Eye (tissue), 1 donor: ENCODE data around the gene DLGAP4.
"Not testable (repeated sequence)": the region's sequence is repeated elsewhere in the genome, so short reads cannot be mapped to it uniquely, and the experiment has no call there.

ENCODE experiments used
- DNase-seq: peaks from one replicate; pipeline ENCODE4 v3.0.0-alpha.2; 2015

The DLGAP4 gene

DNA sequence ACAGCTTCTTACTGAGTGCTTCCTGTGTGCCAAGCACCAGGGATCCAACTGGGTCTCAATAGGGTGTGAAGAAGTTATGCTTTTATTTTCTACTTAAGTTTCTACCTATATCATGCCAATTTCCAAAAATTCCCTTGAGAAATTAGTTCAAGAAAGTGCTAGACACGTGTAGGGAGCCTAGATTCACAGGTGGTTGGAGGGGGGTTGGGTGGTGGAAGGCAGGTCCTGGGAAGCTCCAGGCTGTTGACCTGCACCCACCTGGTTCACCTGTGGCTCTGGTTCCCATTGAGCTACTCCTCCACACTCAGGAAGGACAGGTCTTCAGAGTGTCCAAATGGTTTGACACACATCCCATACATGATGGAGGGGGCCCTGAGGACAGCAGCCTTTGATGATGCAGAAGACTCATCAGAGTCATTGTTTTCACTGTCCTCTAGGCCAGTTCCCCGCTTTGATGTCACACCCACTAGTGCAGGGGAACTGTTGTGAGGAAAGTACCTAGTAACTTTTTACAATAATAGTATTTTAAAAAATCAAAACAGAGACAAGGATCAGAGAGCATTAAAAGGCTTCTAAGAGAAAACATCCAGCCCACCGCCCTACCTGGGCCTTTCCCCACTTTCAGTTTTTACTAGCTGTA is 195.3 kb downstream of the DLGAP4 start:
- DNase-seq: no peak

- DNase-seq: no peak
Measured at GRCh38 chr20:36504295-36504694, 198.2 kb downstream of the DLGAP4 start.

- no peak for DNase-seq
Measured at GRCh38 chr20:36506253-36506652, 200.1 kb downstream of the DLGAP4 start.

- DNase-seq: no peak
Measured at GRCh38 chr20:36507746-36508145, 201.6 kb downstream of the DLGAP4 start.

- no peak for DNase-seq
Measured at GRCh38 chr20:36519012-36519719, 213.0 kb downstream of the DLGAP4 start.

DNA sequence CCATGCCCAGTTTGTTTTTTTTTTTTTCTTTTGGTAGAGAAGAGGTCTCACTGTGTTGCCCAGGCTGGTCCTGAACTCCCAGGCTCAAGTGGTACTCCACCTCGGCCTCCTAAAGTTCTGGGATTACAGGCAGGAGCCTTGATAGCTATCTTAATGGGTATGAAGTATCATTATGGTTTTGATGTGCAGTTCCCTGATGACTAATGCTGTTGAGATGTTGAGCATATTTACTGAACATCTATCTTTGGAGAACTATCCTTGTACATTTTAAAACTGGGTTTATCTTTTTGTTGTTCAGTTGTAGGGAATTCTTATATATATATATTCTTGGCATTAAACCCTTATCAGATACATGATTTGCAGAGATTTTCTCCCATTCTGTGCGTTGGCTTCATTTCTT is 213.8 kb downstream of the DLGAP4 start:
- no peak for DNase-seq

DNA sequence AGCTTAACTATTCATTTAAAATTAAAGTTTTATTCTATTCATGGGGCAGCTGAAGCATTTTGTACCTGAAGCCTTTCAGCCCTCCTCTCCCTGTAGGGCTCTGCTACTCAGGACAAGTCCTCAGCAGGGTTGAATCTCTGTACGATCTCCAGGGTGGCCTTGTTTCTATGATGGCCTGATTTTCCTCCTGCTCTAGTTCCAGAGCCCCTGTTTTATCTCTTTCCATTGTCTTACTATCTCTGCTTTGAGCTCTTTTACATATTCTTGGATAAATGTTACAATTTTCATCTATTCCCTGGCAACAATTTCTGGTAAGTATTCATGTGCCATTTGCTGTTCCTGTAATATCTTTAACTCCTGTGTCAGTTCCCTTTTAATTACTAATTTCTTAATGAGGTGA is 215.4 kb downstream of the DLGAP4 start:
- DNase-seq: no peak

DNA sequence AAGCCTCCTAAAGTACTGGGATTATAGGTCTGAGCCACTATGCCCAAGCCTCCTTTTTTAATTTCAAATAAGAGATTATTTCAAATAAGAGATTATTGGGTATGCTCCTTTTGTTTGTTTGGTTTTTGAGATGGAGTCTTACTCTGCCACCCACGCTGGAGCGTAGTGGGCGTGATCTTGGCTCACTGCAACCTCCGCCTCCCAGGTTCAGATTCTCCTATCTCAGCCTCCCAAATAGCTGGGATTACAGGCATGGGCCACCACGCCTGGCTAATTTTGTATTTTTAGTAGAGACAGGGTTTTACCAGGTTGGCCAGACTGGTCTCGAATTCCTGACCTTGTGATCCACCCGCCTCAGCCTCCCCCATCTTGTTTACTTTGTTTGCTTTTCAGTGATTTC is 216.3 kb downstream of the DLGAP4 start:
- DNase-seq: not testable (repeated sequence)

GRCh38 chr20:36523341-36523740 is 217.2 kb downstream of the DLGAP4 start:
- DNase-seq: no peak

- no peak for DNase-seq
Measured at GRCh38 chr20:36525620-36526365, 219.7 kb downstream of the DLGAP4 start.

DNA sequence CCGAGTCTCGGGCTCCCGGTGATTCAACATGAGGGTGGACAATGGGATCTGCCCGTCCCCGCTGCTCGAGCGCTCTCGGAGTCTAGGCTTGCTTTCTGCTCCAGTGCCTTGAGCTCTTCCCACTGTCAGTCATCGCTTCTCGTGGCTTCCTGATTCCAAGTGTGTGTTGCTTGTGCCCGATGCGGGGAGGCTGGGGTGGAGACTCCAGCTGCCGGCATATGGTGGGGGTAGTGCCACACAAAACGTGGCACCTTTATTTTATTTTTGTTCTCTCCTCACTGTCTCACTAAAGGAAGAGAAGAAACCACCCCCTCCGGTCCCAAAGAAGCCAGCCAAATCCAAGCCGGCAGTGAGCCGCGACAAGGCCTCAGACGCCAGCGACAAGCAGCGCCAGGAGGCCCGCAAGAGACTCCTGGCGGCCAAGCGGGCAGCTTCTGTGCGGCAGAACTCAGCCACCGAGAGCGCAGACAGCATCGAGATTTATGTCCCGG is 220.4 kb downstream of the DLGAP4 start:
- DNase-seq: peak; percentile 53

DNA sequence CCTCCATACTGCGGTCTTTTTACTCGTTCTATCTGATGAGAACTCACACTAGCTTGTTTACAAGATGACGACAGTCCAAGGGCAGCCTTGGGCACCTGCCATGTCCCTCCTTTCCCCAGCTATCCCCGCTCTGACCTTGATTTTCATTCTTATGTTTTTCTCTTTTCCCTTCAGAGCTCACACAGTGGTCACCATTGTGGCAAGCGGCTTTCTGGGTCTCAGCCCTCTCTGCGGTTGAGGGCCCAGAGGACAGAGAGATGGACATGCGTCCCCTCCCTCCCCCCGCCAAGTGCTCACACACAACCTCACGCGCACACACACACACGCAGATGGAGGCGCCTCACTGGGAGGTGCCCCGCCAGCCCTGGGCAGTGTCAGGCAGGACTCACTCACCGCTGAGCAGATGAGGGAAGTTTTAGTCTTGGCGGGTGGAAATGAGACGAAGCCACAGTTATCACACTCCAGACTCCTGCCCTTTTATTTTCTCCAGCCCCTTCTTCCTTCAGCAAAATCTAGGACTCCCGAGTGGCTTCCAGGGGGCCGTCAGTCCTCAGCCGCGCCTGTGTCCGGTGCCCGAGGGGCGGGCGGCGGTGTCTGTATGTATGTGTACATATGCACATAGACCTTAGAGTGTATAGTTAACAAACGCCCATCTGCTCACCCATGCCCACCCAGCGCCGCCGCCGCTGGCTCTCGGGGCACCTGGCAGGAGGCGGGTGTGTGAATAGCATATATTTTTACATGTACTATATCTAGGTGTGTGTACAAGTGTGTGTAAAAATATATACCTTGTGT is 221.4 kb downstream of the DLGAP4 start:
- no peak for DNase-seq

- DNase-seq: no peak
Measured at GRCh38 chr20:36528176-36528874, 222.2 kb downstream of the DLGAP4 start.

GRCh38 chr20:36528875-36529417 is 222.8 kb downstream of the DLGAP4 start:
- peak; percentile 60 for DNase-seq

DNA sequence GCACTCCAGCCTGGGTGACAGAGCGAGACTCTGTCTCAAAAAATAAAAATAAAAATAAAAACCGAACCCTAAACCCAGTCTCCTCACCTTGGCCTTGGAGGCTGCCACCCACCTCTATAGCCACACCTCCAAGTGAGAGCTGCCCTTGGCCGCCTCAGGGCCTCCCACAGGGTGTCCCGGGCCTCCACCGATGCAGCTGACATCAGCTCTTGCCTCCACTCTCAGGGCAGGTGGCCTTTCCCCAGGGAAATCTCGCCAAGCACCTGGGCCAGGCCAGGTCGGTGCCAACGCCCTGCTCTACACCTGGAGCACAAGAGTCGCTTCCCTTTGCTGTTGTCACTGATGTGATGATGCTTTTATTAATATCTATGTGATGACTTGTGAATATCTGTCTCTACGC is 226.2 kb downstream of the DLGAP4 start:
- no peak for DNase-seq

GRCh38 chr20:36532822-36533221 is 226.7 kb downstream of the DLGAP4 start:
- no peak for DNase-seq

- no peak for DNase-seq
Measured at GRCh38 chr20:36538026-36538722, 232.0 kb downstream of the DLGAP4 start.

DNA sequence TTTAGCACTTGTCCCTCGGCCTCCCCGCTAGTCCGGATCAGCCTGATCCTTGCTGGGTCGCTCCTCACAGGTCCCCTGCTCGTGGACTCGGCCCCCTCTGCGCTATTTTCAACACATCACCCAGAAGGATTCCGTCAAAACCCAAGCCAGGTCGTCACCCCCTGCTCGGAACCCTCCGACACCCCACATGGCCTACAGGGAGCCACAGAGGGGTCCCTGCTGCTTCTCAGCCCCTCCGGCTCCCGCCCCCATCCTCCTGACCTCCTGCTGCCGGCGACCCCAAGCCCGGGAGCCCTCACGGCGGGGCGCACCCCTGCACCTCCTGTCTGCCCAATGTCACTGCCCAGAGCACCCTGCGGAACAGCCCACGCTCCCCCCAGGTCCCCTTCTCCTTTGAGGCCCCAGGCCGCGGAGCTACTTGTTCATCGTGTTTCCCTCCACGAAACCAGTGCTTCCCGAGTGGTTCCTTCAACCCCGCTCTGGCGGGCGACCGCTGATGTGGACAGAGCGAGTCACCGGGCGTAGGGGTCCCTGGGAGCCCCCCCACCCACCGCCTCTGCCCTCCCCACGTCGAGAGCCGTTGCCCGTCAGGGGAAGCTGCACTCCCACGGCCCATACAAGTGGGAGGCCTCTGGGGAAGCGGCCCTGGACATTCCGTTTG is 234.5 kb downstream of the DLGAP4 start:
- no peak for DNase-seq

DNA sequence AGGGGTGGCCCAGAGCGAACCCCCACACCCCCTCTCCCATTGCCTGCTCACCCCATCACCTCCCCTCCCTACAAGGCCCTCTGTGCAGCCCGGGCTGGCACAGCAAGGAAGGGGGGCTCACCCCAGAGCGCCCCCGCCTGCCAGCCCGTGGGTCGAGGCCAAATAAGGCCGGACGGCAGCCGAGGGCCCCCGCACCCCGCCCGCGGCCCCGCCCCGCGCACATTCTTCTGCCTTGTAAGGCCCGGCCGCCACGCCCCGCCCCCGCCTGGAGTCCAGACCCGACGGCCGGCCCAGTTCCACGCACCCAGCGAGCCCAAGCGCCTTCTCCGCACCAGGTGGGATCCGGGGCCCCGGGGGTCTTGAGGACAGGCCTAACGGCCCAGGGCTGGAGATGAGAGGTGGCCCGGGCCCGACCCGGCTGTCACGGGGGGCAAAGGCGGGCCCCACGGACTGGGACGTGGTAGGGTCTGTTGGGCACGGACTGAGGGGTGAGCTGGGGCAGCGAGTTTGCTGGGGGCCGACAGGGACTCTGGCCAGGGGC is 235.2 kb downstream of the DLGAP4 start, which contains the start of gene MYL9:
Gene MYL9, plus strand, starts transcription at position 293 of the 541 bp plus-strand sequence. CDS start 3,366 bp downstream, outside the sequence.
- DNase-seq: peak; percentile 66

DNA sequence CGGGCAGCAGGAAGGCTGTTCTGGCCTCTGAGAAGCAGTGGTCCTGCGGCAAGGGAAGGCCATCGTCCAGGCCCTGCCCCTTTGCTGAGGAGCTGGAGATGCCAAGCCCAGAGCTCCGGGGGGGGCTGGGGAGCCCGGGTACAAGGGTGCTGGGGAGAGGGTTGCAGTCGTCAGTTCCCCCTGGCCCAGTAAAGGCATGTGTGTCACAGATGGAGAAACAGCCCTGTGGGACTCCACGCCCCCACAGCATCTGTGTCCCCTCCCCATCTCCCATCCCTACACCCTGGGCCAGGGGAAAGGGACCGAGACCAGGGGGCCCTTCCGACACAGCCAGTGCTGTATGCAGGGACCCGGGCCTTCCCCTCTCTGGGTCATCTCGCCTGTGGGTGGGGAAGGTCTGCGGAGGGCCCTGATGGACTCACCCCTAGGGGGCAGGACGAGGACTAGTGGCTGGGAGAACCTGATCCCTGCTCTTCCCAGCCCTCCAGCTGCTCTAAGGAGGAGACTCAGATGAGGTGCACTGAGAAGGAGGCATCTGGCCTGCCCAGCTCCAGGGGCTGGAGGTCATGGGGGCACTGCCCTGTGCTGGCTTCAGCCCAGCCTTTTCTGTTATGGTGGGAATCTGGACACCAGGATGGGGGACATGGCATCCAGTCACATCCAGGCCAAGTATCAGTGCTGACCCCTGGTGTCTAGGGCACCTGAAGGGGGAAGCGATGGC is 235.8 kb downstream of the DLGAP4 start:
- DNase-seq: peak; percentile 65
